Spleen (tissue), 11 donors: ENCODE results near the gene CDC42BPA. TPM values are rescaled to one million over a fixed set of nuclear protein-coding genes. Genes with fewer than 3 reads are reported as not detected.
A peak's percentile ranks its signal among the peaks of the same experiment; 100 is the strongest.
"Not testable (repeated sequence)": the region's sequence is repeated elsewhere in the genome, so short reads cannot be mapped to it uniquely, and the experiment has no call there.

ENCODE experiments used
- DNase-seq: peaks from one replicate; pipeline ENCODE4 v3.0.0-alpha.2; 2020
- H3K27ac ChIP-seq, 8 donors: fragments of 200-600 bp; sonication (generic) in 7 of 8; 1 replicate in 4 of 8; 2 replicates in 4 of 8; pipeline versions ENCODE4 v1.5.0 to v1.8.0; 2016 to 2021; ENCODE audit warnings: inconsistent platforms in 4 of 8, mild to moderate bottlenecking in 4 of 8, moderate library complexity in 1 of 8
- H3K27me3 ChIP-seq, 7 donors: fragments of 200-600 bp; sonication (generic) in 6 of 7; replicated peaks in 1 of 7; 1 replicate in 4 of 7; 2 replicates in 3 of 7; pipeline versions ENCODE4 v1.5.0 to v1.8.0; 2016 to 2021; ENCODE audit warnings: inconsistent platforms in 3 of 7, mild to moderate bottlenecking in 1 of 7
- H3K36me3 ChIP-seq, 6 donors: fragments of 200-600 bp; sonication (generic) in 5 of 6; 1 replicate in 4 of 6; 2 replicates in 2 of 6; pipeline versions ENCODE4 v1.5.0 to v1.8.0; 2016 to 2021; ENCODE audit warnings: inconsistent platforms in 2 of 6
- H3K4me1 ChIP-seq, 6 donors: fragments of 200-600 bp; sonication (generic) in 5 of 6; 1 replicate in 3 of 6; 2 replicates in 3 of 6; pipeline versions ENCODE4 v1.5.0 to v1.8.0; 2016 to 2021; ENCODE audit warnings: inconsistent platforms in 3 of 6
- H3K4me3 ChIP-seq, 8 donors: fragments of 200-600 bp; sonication (generic) in 7 of 8; 1 replicate in 4 of 8; 2 replicates in 4 of 8; pipeline versions ENCODE4 v1.5.0 to v1.8.0; 2016 to 2021; ENCODE audit warnings: inconsistent platforms in 4 of 8, mild to moderate bottlenecking in 4 of 8, moderate library complexity in 2 of 8
- H3K9me3 ChIP-seq, 8 donors: fragments of 200-600 bp; sonication (generic) in 7 of 8; 1 replicate in 4 of 8; 2 replicates in 4 of 8; pipeline versions ENCODE4 v1.5.0 to v1.8.0; 2016 to 2021; ENCODE audit warnings: inconsistent platforms in 4 of 8
- POLR2A ChIP-seq, 3 donors: fragments of 450-650 bp; IDR thresholded peaks; one replicate each; pipeline ENCODE4 v1.5.1; 2017; ENCODE audit warnings: antibody characterized with exemption in 3 of 3, mild to moderate bottlenecking in 1 of 3
- POLR2AphosphoS5 ChIP-seq, 3 donors: sonication (generic); formaldehyde crosslinking; IDR thresholded peaks; one replicate each; pipeline ENCODE4 v1.5.1; 2017; ENCODE audit warnings: antibody characterized with exemption in 3 of 3
- WGBS, 5 donors: extraction: QIAGEN DNeasy Blood & Tissue Kit in 3 of 5; methylation state at CpG; one replicate each; pipeline versions ENCODE4 v1.1.5 to v1.1.7; 2013 to 2018; 5-methylcytosine and 5-hydroxymethylcytosine counted together
- intact Hi-C: fragments of 100-400 bp; cut with DNase I; formaldehyde crosslinking; loops from one replicate; pipeline ENCODE4 v1.15.0; 2023; ENCODE audit warnings: low total_unique reads
- polyA plus RNA-seq, 3 donors: library from polyadenylated mRNA; stranded (reverse); fragments of 200-250 nt; gene quantifications; one replicate each; pipeline ENCODE4 v1.2.1, GENCODE V29; 2013
- total RNA-seq, 7 donors: library from RNA; depleted of rRNA in 3 of 7; stranded (reverse); fragments of >200 nt in 3 of 7; fragmentation: NEBNext Ultra II Directional in 4 of 7; extraction: Animal tissue kit (Norgen Biotek cat#: 25700) in 4 of 7; gene quantifications; one replicate each; pipeline versions ENCODE4 v1.1.0 to v1.2.1, GENCODE V29; 2016 to 2021
- TF ChIP-seq, protein P1 (sequence below), 11 experiments: fragments of 200-600 bp in 7 of 11; fragments of 450-650 bp in 4 of 11; sonication (generic) in 4 of 11; IDR thresholded peaks in 8 of 11; conservative IDR thresholded peaks in 3 of 11; 1 replicate in 7 of 11; 2 replicates in 4 of 11; pipeline versions ENCODE4 v1.4.0 to v1.8.0; 2016 to 2021; ENCODE audit warnings: antibody characterized with exemption in 11 of 11, inconsistent platforms in 4 of 11, mild to moderate bottlenecking in 1 of 11
- donor health status: healthy with polysubstance abuse.
- donor health status: DM: no; HTN: no; CAD: no; lungs with moderate emphysema.
- donor health status: DM: no; HTN: no; CAD: no.
- donor health status: Bipolar disorder and iron deficiency.
- donor health status: healthy.
- donor health status: DM: no; HTN: no; CAD: no.
- donor health status: DM: yes; HTN: yes; CAD: no.

CDC42BPA gene
- total and polyA plus RNA-seq, 10 donors: 1.1 to 36.4 (median 27.6) TPM

DNA sequence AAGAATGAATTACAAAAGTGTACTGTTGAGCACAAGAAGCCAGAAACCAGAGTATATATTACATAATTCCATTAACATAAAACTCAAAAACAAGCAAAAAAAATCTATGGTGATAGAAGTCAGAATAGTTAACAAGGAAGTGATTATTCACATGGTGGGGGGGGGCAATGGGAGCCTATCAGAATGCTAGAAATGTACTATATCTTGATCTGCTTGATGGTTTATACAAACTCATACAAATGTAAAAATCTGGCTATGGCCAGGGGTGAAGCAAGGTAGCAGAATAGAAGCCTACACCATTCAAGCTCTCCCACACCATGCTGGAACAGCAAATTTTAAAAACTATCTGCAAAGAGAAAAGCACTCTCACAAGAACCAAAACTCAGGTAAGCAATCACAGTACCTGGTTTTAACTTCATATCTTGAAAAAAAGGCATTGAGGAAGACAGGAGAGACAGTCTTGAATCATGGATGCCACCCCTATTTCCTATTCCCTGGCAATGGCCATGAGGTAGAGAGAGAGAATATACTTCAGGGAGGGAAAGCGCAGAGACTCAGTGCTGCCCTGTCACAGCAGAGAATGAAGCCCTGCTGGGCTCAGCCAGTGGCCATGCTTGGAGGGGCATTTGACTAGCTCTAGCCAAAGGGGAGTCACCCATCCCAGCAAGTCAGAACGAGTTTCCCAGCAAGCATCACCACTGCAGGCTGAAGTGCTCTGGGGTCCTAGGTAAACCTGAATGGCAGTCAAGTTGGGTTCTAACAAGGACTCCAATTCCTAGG is 73.8 kb downstream of the CDC42BPA start:
- H3K36me3 ChIP-seq: no peaks in the 10 kb centered on the region

DNA sequence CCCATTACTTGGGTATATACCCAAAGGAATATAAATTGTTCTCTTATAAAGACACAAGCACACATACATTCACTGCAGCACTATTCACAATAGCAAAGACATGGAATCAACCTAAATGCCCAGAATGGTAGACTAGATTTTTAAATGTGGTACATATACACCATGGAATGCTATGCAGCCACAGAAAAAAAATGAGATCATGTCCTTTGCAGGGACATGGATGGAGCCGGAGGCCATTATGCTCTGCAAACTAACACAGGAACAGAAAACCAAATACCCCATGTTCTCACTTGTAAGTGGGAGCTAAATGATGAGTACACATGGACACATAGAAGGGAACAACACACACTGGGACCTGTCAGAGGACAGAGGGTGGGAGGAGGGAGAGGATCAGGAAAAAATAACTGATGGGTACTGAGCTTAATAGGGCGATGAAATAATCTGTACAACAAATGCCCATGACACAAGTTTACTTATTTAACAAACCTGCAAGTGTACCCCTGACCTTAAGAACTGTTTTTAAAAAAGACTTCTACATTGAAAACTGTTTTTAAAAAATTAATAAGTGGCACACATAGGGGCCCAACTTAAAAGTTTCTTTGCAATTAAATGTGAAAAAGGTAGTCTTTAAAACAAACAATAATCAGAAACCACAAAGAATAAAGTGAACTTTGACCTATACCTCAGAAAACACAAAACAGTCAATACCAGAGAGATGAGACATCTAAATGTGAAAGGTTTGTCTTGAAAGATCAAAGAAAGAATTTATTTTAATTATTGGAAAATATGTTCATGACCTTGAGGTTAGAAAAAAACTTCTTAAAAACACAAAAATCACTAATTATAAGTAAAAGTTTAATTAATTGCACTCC is 75.2 kb downstream of the CDC42BPA start:
- 92 to 97% (median 94%) methylated on average over 2 of the region's 2 CpGs for WGBS, 5 donors
- intact Hi-C loops: no loop called here
- H3K27me3 ChIP-seq: no peaks in the 10 kb centered on the region

More for the DNA sequence above, 73.8 kb downstream of the CDC42BPA start:
- intact Hi-C loops: no loop called here
- peaks cover 0 to 23% (median 9%) of the 10 kb centered on the region in 8 donors for H3K9me3 ChIP-seq
- H3K27me3 ChIP-seq: no peaks in the 10 kb centered on the region
- 73 to 93% (median 78%) methylated on average over 2 of the region's 2 CpGs for WGBS, 5 donors
- H3K27ac ChIP-seq: no peak overlapping the region
- DNase-seq: no peak
- no peak overlapping the region for H3K4me3 ChIP-seq
- no peaks in the 10 kb centered on the region for H3K4me1 ChIP-seq
- TF ChIP-seq, protein P1, sequence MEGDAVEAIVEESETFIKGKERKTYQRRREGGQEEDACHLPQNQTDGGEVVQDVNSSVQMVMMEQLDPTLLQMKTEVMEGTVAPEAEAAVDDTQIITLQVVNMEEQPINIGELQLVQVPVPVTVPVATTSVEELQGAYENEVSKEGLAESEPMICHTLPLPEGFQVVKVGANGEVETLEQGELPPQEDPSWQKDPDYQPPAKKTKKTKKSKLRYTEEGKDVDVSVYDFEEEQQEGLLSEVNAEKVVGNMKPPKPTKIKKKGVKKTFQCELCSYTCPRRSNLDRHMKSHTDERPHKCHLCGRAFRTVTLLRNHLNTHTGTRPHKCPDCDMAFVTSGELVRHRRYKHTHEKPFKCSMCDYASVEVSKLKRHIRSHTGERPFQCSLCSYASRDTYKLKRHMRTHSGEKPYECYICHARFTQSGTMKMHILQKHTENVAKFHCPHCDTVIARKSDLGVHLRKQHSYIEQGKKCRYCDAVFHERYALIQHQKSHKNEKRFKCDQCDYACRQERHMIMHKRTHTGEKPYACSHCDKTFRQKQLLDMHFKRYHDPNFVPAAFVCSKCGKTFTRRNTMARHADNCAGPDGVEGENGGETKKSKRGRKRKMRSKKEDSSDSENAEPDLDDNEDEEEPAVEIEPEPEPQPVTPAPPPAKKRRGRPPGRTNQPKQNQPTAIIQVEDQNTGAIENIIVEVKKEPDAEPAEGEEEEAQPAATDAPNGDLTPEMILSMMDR (IDR thresholded peaks at IDR 0.05 in 8 of 11, conservative IDR thresholded peaks at IDR 0.05 in 3 of 11): no peak
- TF ChIP-seq POLR2AphosphoS5 (IDR thresholded peaks at IDR 0.05): no peak
- no peak for TF ChIP-seq POLR2A (IDR thresholded peaks at IDR 0.05)

DNA sequence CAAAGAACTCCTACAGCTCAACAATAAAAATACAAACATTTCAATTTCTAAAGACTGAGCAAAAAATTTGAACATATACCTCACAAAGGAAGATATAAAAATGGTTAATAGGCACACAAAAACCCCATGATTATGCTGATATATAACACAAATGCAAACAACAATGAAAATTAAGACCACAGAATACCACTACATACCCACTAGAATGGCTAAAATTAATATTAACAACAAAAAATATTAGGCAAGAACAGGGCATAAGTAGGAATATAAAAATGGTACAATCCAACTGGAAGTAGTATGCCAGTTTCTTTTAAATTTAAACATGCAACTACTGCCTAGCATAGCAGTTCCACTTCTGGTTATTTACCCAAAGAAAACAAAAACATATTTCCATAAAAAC is 77.3 kb downstream of the CDC42BPA start:
- no peak for TF ChIP-seq POLR2AphosphoS5 (IDR thresholded peaks at IDR 0.05)
- intact Hi-C loops: no loop called here
- Histone ChIP-seq H3K27me3 (no peaks in the 10 kb centered on the region), H3K4me1 (no peaks in the 10 kb centered on the region), H3K36me3 (no peaks in the 10 kb centered on the region), H3K9me3 (no peaks in the 10 kb centered on the region), H3K4me3 (no peak overlapping the region), H3K27ac (no peak overlapping the region)
- no peak for DNase-seq

More for the DNA sequence above, 75.2 kb downstream of the CDC42BPA start:
- no peak for TF ChIP-seq POLR2A (IDR thresholded peaks at IDR 0.05)
- TF ChIP-seq POLR2AphosphoS5 (IDR thresholded peaks at IDR 0.05): no peak
- TF ChIP-seq, protein P1 (IDR thresholded peaks at IDR 0.05 in 8 of 11, conservative IDR thresholded peaks at IDR 0.05 in 3 of 11): no peak
- no peak for DNase-seq
- no peaks in the 10 kb centered on the region for H3K4me1 ChIP-seq
- no peak overlapping the region for H3K4me3 ChIP-seq
- no peaks in the 10 kb centered on the region for H3K36me3 ChIP-seq
- peaks cover 0 to 14% (median 8%) of the 10 kb centered on the region in 8 donors for H3K9me3 ChIP-seq
- no peak overlapping the region for H3K27ac ChIP-seq

DNA sequence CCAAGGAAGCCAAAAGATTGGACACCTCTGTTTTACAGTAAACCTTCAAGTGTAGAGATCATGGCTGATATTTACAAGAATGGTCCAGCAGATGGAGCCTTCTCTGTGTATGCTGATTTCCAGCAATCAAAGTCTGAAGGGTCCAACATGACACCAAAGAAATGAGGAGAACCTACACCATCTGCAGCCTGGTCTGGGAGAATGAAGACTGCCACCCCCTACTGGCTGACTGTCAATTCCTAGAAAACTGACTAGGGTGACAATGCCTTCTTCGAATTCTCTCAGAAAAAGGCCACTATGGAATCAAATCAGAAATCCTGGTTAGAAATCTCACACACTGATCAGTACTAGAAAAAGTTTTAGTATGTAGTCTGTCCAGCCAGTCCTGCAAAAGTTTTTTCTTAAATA is 83.3 kb downstream of the CDC42BPA start:
- no peaks in the 10 kb centered on the region for H3K9me3 ChIP-seq
- H3K4me3 ChIP-seq: no peak overlapping the region
- TF ChIP-seq POLR2A (IDR thresholded peaks at IDR 0.05): no peak
- TF ChIP-seq, protein P1 (IDR thresholded peaks at IDR 0.05 in 8 of 11, conservative IDR thresholded peaks at IDR 0.05 in 3 of 11): peak in 4 of 11 experiments; percentile 23 to 33 (median 30)
- 51 to 67% (median 63%) methylated on average over 1 of the region's 1 CpG for WGBS, 5 donors
- DNase-seq: no peak
- intact Hi-C loops: loop anchor here (10.0 kb wide), 1 partner anchor 200 kb away; no protein-coding TSS in a partner anchor
- H3K27ac ChIP-seq: no peak overlapping the region
- H3K36me3 ChIP-seq: no peaks in the 10 kb centered on the region
- H3K4me1 ChIP-seq: no peaks in the 10 kb centered on the region
- H3K27me3 ChIP-seq: no peaks in the 10 kb centered on the region

DNA sequence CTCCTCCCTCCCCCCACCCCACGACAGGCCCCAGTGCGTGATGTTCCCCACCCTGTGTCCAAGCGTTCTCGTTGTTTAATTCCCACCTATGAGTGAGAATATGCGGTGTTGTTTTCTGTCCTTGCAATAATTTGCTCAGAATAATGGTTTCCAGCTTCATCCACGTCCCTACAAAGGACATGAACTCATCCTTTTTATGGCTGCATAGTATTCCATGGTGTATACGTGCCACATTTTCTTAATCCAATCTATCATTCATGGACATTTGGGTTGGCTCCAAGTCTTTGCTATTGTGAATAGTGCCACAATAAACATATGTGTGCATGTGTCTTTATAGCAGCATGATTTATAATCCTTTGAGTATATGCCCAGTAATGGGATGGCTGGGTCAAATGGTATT is 87.2 kb downstream of the CDC42BPA start:
- H3K27me3 ChIP-seq, H3K4me3 ChIP-seq, H3K36me3 ChIP-seq, DNase-seq, H3K27ac ChIP-seq, H3K9me3 ChIP-seq, H3K4me1 ChIP-seq: not testable (repeated sequence)
- intact Hi-C loops: loop anchor here (10.0 kb wide), 1 partner anchor 204 kb away; no protein-coding TSS in a partner anchor
- WGBS, 5 donors: 77 to 93% (median 91%) methylated on average over 7 of the region's 7 CpGs
